Right lobe of liver (tissue), 4 donors: ENCODE data around the gene SUGCT.

Source experiments
- CTCF ChIP-seq, 4 donors: fragments of 200-600 bp in 3 of 4; fragments of 450-650 bp in 1 of 4; IDR thresholded peaks; one replicate each; pipeline versions ENCODE4 v1.5.1 to v1.8.0; 2016 to 2022; ENCODE audit warnings: antibody characterized with exemption in 4 of 4, mild to moderate bottlenecking in 2 of 4
- POLR2A ChIP-seq: fragments of 450-650 bp; IDR thresholded peaks from one replicate; pipeline ENCODE4 v1.6.1; 2017; ENCODE audit warnings: antibody characterized with exemption, mild to moderate bottlenecking
- donor health status: DM: no; HTN: no; CAD: no.
- donor health status: DM: no; HTN: no; CAD: no.
- donor health status: DM: no; HTN: yes; CAD: no.

GRCh38 chr7:40799493-40800403 lies 664.9 kb downstream of the SUGCT start:
- TF ChIP-seq CTCF (IDR thresholded peaks at IDR 0.05), result no peak
- no peak for TF ChIP-seq POLR2A
